Hepatocyte (in vitro differentiated cells): ENCODE measurements around the gene UBAP1.

ENCODE experiments used
- CTCF ChIP-seq: fragments of 200-600 bp; sonication (generic); IDR thresholded peaks from 2 replicates; pipeline ENCODE4 v1.5.1; 2016; ENCODE audit warnings: antibody characterized with exemption, mild to moderate bottlenecking; ENCODE audit not compliant: poor library complexity
- EZH2 ChIP-seq: fragments of 200-600 bp; sonication (generic); IDR thresholded peaks from 2 replicates; pipeline ENCODE4 v1.6.1; 2016; ENCODE audit warnings: antibody characterized with exemption, mild to moderate bottlenecking, borderline replicate concordance
- EZH2phosphoT487 ChIP-seq: fragments of 200-600 bp; sonication (generic); IDR thresholded peaks from one replicate; pipeline ENCODE4 v1.6.1; 2018; ENCODE audit warnings: antibody characterized with exemption, mild to moderate bottlenecking, low read depth, moderate library complexity; ENCODE audit not compliant: unreplicated experiment, severe bottlenecking

GRCh38 chr9:34200092-34200491, 21.2 kb downstream of the UBAP1 start:
- no peak for TF ChIP-seq CTCF
- no peak for TF ChIP-seq EZH2
- no peak for TF ChIP-seq EZH2phosphoT487
